GM08714 (cell line): Measurements from ENCODE around the gene CDYL.
A peak's percentile ranks its signal among the peaks of the same experiment; 100 is the strongest.
"Not testable (repeated sequence)": the region's sequence is repeated elsewhere in the genome, so short reads cannot be mapped to it uniquely, and the experiment has no call there.

Experiments used
- H3K4me3 ChIP-seq: fragments of 200-500 bp; sonication (Bioruptor generic); 2 replicates; pipeline ENCODE4 v1.5.1; 2014; ENCODE audit warnings: mild to moderate bottlenecking, low read length, inconsistent platforms
- ZNF274 ChIP-seq: IDR thresholded peaks from 2 replicates; pipeline ENCODE4 v1.6.1; 2012; ENCODE audit warnings: mild to moderate bottlenecking, low read depth, low read length

CDYL gene

DNA sequence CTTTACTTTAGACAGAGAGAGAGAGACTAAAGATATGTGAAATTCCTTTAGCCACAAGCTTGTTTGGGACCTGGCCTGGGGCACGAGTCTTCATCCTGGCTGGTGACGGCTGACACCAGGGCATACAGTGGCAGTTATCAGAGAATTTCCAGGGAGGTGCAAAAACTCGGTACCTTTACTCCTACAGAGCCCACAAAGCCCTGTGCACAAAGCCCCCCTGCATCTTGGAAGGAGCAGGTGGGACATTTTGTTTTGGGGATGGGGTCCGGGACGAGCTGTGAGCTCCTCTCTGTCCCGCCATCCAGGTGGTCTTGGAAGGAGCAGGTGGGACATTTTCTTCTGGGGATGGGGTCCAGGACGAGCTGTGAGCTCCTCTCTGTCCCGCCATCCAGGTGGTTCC, 198.8 kb downstream of the CDYL start:
- no peak for TF ChIP-seq ZNF274
- no peak overlapping the region for H3K4me3 ChIP-seq

DNA sequence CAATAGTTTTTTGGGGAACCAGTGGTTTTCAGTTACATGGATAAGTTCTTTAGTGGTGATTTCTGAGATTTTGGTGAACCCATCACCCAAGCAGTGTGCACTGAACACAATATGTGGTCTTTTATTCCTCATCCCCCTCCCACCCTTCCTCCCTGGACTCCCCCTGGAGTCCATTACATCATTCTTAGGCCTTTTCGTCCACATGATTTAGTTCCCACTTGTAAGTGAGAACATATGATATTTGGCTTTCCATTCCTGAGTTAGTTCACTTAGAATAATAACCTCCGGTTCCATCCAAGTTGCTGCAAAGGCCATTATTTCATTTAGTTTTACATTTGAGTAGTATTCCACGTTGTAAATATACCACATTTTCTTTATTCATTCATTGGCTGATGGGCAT, 199.3 kb downstream of the CDYL start:
- no peak overlapping the region for H3K4me3 ChIP-seq
- no peak for TF ChIP-seq ZNF274

DNA sequence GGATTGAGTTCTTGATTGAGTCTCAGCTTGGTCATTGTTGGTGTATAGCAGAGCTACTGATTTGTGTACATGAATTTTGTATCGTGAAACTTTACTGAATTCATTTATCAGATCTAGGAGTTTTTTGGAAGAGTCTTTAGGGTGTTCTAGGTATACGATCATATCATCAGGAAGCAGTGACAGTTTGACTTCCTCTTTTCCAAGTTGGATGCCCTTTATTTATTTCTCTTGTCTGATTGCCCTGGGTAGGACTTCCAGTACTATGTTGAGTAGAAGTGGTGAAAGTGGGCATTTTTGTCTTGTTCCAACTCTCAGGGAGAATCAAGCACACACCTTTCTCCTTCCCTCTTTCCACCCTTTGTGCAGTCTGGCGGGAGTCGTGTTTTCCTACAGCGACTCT, 201.3 kb downstream of the CDYL start:
- no peak for TF ChIP-seq ZNF274
- H3K4me3 ChIP-seq = no peak overlapping the region

DNA sequence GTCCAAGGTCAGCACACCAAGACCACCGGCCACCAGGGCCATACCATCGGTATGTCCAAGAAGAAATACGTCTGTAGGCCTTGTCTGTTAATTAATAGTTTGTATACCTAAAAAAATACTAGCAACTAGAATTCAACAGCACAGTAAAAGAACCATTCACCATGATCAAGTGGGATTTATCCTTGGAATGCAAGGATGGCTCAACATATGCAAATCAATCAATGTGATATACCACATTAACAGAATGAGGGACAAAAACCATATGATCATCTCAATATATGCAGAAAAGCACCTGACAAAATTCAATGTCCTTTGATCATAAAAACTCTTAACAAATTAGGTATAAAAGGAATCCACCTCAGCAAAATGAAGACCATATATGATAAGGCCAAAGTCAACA, 203.2 kb downstream of the CDYL start:
- TF ChIP-seq ZNF274 = no peak
- H3K4me3 ChIP-seq = no peak overlapping the region

DNA sequence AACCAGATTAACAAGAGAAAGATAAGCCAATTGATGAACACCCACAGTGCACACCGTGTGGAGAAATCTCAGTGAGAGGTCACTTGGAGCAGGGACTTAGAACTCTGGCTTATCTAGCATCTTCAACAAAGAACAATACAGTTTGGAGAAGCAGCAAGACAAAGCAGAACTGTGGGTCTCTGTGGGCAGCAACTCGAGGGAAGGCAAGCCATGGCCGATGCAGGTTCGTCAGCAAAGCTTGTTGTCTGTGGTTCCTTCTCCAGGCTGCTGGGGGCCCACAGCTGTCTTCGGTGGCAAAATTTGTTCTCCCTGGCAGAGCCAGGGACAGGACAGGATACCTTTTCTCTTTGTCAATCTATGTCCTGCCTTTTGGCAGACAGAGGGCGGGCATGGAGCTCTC, 205.6 kb downstream of the CDYL start:
- TF ChIP-seq ZNF274 = no peak
- H3K4me3 ChIP-seq = no peak overlapping the region

DNA sequence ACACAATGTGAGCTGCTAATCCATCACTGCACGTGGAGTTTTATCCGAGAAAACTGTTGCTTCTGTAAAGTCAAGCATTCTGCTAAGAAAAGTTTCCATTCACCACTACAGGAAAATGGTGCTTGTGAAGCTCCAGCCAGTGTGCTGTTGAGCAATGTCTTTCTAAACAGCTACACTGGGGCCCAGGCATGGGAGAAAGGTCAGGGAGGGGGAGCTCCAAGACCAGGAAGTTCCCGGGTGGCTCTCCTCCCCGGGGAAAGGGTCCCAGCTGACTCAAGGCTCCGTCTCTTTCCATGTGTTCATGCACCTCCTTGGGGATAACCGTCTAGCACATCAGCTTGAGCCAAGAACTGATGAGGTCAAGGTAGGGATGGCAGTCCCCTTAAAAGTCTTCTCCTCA, 207.1 kb downstream of the CDYL start:
- TF ChIP-seq ZNF274 = no peak
- H3K4me3 ChIP-seq = no peak overlapping the region

DNA sequence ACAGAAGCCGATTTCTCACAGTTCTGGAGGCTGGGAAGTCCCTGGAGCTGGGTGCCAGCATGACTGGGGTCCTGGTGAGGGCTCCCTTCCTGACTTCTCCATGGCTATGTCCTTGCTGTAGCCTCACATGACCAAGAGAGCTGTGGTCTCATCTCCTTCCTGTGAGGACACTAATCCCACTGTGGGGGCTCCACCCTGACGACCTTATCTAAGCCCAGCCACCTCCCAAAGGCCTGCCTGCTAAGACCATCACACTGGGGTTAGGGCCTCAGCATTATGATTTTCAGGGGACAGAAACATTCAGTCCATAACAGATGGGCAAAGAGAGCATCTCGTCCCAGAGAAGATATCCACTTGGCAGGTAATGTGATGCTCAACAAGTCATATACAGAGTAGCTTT, 210.8 kb downstream of the CDYL start:
- no peak for TF ChIP-seq ZNF274

DNA sequence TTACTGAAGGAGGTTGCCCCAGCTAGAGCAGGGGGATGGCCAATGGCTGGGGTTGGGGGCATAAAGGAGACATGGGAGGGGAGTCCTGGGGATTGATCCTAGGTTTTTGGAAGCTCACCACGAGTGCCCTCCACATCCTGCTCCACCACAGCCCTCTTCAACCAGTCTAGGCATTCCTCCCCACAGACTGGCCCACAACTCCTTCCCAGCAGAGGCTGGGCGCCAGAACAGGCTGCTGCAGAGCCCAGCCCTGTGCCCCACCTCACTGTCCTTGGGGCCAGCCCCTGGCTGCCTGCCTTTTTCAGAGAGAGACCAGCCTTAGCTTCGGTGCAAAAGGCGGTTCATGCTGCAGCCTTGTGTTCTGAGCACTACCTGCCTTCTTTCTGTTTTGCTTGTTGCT, 211.2 kb downstream of the CDYL start:
- no peak for TF ChIP-seq ZNF274
- H3K4me3 ChIP-seq = no peak overlapping the region

More for the DNA sequence above, 210.8 kb downstream of the CDYL start:
- H3K4me3 ChIP-seq = no peak overlapping the region

DNA sequence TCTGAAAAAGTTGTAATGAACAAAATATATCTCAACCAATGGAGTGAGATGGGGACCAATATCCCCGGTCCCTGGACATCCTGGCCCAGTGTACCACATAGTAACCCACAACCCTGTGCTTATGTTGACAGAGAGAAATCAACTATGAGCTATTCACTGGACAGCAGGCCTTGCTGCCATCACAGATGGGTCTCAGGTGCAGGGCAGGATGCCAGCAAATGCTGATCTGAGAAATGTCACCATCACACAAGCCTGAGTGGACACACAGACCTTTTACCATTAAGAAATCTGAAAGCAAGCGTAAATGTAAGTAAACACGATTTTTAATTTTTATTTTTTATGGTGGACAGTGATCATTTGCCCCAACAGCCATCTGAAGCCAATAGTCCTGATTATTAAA, 218.5 kb downstream of the CDYL start:
- H3K4me3 ChIP-seq = no peak overlapping the region
- no peak for TF ChIP-seq ZNF274

DNA sequence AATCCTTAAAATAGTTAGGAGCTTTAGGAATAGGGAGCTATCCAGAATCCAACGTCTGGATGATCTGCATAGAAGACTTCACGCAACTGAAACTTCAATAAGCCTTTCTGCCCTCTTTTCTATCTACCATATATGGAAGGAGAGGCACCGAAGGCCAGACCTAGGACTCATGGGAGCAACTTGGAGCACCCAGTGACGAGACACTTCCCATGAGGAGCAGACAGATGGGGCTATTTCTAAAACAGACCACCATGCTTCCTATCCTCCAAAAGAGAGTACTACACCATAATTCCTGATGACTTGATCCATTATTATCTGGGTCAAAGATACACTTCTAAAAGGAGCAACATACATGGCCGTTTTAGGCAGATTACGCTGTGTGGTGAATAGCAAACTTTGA, 221.7 kb downstream of the CDYL start:
- no peak overlapping the region for H3K4me3 ChIP-seq
- TF ChIP-seq ZNF274 = no peak

DNA sequence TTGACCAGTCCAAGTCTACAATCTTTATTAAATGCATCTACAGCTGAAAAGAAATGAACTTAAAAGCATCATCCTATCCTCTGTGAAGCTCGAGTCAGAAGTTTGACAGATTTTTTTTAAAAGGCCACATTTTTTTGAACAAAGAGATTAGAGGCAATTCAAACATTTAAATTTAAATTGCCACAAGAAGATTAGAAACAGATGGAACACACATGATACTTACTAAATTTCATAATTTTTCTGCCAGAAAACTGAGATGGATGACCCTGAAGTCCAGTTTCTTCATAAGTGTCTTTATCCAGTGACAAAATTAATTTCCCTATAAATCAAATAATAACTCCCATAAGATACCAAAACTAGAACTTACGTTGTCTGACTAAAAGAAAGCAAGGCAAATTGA, 223.4 kb downstream of the CDYL start:
- no peak overlapping the region for H3K4me3 ChIP-seq
- no peak for TF ChIP-seq ZNF274

DNA sequence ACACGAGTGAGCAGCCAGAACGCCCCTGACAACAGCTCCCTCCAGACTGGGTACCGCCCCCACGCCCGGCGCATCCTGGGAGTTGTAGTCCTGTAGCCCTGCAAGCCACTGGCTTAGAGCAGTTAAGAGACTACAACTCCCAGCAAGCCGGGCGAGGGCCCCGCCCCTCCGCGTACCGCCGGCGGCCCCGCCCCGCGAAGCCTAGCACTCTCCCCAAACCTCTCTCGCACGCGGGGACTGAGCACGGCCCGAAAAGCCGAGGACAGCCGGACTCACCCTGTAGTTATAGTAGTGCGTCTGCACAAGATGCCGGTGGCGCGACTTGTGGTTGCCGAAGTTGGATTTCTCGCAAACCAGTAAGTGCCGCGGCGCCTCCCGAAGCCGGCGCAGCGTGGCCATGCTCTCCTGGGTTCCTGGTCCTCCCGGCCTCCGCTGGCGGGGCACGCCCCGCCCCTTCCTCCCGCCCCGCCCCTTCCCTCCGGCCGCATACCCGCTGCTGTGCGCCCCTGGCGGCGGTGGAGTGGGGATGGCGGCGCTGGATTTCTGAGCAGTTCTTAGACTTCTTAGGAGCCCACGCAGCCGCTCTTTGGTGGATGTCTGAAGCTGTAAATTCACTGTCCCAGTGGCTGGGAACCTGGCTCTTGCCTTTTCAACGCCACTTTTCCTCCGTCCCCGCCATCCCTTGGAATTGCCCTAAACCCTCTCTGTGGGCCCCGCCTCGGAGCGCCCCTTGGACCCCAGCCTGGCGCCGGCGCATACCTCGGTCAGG, 227.6 kb downstream of the CDYL start, which contains the start of gene RPP40:
Gene RPP40, minus strand, starts transcription at position 434 of the 769 bp plus-strand sequence. Its CDS starts 35 bp downstream, at position 399.
- no peak for TF ChIP-seq ZNF274
- peak within 1 kb of the TSS; percentile 92 for H3K4me3 ChIP-seq

DNA sequence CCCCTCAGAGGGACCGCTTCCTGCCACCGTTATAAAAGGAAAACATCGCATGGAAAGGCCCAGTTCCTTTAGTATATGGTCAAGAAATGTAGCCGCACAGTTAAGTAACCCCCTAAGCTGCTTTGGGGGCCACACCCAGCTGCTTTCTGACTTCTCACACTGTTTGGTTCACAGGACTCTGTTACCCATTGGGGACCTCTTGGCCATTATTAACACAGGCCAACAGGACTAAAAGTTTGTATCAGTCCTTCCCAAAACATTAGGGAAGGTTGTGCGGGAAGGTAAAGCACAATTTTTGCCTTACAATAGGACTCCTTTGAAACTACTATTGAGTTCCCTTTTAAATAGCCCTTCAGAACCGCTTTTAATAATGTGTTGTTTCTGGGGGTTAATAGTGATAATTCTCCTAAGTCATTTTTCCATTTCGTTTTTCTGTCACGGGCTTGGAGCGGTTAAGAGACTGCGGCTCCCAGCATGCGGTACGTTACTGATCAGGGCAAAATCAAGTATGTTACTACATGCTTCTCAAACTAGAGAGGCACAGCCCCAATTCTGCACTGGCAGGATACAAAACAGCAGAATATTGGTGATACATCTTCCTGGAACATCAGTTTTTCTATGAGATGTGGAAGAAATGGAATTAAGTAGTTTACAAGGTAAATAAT, 228.3 kb downstream of the CDYL start:
- no peak for TF ChIP-seq ZNF274

DNA sequence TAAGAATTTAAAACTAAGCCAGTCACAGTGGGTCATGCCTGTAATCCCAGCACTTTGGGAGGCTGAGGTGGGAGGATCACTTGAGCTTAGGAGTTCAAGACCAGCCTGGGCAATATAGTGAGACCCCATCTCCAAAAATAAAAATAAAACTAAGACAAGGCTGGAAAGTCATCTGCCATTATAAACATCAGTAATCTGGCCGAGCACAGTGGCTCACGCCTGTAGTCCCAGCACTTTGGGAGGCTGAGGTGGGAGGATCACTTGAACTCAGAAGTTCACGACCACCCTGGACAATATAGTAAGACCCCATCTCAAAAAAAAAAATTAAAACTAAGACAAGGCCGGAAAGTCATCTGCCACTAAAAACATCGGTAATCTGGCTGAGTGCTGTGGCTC, 228.8 kb downstream of the CDYL start:
- H3K4me3 ChIP-seq = not testable (repeated sequence)

More for the DNA sequence above, 228.3 kb downstream of the CDYL start:
- peak overlapping the region; percentile 92 for H3K4me3 ChIP-seq
